GM18873 (cell line): ENCODE measurements around the gene NAT14.
"Not testable (repeated sequence)": the region's sequence is repeated elsewhere in the genome, so short reads cannot be mapped to it uniquely, and the experiment has no call there.

ENCODE experiments used
- ATAC-seq: cut with Tn5 transposase; IDR thresholded peaks from one replicate; pipeline ENCODE4 v1.9.1; 2021; ENCODE audit warnings: mild to moderate bottlenecking, moderate library complexity, moderate number of reproducible peaks; ENCODE audit not compliant: unreplicated experiment, low FRiP score

NAT14 gene

DNA sequence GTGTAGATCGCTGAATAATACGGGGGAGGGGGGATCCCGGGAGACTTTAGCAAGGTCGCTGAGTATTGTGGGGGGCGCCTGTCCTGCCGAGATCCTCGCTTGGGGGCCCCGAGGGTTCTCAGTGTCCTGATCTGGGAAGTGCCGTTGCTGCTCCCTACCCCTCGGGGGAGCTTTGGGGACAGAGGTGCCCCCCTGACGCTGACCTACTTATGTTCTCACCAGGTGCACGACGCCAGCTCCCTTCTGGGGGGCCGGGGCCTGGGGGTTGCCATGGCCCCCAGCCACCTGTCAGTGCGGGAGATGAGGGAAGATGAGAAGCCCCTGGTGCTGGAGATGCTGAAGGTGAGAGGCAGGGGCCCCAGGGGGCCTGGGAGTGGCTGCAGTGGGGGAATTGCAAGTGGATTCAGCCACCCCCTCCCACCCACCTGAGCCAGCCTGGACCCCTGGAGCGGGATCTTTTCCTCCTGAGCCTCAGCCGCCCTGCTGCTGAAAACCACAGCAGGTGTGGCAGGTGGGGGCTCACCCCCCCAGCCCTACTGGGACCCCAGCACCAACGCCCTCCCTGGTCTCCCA, 537 bp downstream of the NAT14 start:
- no peak for ATAC-seq

DNA sequence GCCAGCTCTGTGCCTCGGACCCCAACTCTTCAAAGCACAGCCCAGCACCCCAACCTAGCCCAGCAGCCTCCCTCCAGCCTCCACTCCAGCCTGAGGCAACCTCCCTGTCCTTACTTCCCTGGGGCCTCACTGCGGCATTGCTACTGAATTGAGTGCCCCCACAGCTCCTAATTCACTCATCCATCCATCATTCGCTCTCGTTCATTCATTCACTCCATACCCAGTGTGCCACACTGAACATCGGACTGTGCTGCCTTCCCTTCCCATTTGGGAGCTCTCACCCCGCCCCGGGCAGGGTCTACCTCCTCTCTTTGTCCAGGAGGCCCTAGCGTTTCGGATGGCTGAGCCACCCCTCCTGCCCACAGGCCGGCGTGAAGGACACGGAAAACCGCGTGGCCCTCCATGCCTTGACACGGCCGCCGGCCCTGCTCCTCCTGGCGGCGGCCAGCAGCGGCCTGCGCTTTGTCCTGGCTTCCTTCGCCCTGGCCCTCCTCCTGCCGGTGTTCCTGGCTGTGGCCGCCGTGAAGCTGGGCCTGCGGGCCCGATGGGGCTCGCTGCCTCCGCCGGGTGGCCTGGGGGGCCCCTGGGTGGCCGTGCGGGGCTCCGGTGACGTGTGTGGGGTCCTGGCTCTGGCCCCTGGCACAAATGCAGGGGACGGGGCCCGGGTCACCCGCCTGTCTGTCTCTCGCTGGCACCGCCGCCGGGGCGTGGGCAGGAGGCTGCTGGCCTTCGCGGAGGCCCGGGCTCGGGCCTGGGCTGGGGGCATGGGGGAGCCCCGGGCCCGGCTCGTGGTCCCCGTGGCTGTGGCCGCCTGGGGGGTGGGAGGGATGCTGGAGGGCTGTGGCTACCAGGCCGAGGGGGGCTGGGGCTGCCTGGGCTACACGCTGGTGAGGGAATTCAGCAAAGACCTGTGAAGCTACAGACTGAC, 1.3 kb downstream of the NAT14 start:
- ATAC-seq, result no peak

DNA sequence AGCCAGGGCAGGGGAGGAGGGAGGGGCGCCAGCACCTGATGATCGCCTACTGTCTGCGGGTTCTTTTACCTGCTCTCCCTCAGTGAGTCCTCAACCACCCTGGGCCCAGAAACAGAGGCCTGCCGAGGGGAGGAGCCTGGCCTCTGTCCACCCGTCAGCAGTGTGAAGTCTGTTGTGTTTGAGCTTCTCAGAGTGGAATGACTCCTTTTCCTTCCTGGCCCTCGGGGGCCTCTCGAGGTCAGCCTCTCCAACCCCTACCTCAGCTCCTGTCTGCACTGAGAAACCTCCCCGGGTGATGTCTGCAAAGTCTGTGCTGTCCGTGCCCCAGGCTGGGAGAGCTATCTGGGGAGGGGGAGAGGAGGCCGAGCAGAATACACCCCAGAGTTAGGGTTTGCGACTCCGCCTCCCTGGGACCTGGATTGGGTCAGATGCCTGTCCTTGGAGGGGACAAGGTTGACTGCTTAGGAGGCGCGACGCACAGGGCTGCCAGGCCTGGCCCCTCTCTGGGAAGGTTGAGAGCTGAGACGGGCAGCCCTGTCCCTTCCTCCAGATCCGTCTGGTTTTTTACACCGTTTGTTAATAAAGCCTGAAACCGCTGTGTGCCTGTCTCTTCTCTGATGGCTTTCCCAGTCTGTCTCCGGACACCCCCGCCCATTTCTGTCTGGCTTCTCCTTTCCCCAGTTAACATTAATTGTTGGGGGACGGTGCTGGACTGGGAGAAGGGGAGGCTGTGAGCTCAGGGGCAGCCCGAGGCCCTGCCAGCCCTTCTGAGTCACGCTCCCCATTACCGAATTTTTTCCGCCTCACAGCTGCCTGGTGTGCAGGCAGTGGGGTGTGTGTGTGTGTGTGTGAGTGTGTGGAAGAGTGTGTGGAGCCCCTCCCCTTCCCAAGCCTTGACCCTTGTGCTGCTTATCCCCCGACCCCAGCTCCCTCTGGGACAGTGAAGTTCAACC, 2.3 kb downstream of the NAT14 start:
- ATAC-seq, result no peak

DNA sequence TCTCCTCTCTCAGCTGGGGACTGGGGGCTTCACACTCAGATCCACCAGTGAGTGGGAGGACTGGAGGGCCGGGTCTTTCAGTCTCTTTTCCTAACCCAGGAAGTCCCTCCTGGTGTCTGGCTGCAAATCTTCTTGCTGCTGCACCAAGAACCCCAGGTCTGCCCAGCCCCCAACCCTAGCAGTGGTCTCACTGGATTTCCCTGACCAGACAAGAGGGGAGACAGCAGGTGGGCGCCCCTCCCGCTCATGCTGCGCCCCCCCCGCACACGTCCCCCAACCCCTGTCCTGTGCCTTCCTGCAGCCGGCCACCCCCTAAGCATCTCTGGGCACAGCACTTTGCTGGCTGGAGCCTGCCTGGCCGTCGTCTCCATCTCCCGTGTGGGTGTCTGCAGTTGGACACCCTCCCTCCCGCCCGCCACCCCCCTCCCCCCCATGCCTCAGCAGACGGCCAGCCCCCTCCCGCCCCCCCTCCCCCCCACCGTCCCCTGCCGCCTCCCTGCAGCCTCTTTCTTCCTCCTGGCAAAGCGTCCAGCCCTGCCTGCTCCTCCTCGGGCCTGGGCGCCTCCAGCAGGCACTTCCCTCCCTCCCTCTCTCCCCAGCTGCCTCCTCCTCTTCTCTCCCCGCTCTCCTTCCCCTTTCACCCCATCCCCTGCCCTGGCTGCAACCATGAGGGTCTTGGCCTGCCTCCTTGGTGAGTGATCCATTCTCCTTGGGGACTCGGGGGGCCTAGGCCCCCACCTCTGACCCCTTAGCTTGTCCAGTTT, 3.1 kb downstream of the NAT14 start, which contains the start of gene SSC5D:
Gene SSC5D, plus strand, starts transcription at position 513 of the 764 bp plus-strand sequence. Its CDS starts 154 bp downstream, at position 667.
- no peak for ATAC-seq

DNA sequence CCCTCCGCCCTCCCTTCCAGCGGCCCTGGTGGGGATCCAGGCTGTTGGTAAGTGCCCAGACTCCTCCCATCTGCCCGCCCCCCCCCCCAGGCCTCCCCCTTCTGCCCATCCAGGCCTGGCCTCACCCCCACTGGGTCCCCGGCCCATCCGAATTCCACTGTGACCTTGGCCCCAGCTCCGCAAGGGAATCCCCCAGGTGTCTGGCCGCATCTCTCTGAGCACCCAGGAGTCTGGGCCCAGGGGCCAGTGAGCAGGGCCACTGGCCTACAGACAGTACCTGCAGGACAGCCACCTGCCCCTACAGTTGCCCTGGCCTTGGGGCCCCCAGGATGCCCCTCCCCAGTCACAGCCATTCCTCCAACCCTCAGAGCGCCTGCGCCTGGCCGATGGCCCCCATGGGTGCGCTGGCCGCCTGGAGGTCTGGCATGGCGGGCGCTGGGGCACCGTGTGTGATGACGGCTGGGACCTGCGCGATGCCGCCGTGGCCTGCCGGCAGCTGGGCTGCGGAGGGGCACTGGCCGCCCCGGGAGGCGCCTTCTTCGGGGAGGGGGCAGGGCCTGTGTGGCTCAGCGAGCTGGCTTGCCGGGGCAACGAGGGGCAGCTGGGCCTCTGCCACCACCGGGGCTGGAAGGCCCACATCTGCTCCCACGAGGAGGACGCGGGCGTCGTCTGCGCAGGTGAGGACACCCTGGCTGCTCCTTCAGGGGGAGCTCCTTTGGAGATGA, 4.2 kb downstream of the NAT14 start:
- no peak for ATAC-seq

DNA sequence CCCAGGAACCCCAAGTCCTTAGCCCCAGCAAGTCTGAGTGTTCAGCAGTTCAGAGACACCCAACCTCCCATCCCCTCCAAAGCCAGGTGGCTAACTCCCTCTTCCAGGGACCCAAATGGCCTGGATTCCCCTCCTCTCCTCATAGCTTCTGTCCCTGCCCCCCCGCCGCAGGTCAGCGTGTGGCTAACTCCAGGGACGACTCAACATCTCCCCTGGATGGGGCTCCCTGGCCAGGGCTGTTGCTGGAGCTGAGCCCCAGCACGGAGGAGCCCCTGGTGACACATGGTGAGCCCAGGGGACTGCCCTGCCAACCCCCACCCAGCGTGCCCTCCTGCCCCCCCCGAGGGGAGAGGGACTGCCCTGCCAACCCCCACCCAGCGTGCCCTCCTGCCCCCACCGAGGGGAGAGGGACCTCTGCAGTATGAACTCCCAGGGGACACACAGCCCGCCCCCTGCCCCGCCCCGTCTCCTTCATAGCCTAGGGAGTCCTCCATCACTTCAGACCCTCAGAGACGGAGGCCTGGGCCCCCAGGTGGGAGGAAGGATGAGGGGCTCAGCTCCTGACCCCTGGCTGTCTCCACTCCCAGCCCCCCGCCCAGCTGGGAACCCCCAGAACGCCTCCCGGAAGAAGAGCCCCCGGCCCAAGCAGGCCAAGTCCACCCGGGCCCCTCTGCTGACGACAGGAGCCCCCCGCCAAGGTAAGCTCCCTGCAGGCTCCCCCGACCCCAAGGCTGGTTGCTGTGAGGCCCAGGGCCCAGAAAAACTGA, 4.9 kb downstream of the NAT14 start:
- ATAC-seq, result no peak

DNA sequence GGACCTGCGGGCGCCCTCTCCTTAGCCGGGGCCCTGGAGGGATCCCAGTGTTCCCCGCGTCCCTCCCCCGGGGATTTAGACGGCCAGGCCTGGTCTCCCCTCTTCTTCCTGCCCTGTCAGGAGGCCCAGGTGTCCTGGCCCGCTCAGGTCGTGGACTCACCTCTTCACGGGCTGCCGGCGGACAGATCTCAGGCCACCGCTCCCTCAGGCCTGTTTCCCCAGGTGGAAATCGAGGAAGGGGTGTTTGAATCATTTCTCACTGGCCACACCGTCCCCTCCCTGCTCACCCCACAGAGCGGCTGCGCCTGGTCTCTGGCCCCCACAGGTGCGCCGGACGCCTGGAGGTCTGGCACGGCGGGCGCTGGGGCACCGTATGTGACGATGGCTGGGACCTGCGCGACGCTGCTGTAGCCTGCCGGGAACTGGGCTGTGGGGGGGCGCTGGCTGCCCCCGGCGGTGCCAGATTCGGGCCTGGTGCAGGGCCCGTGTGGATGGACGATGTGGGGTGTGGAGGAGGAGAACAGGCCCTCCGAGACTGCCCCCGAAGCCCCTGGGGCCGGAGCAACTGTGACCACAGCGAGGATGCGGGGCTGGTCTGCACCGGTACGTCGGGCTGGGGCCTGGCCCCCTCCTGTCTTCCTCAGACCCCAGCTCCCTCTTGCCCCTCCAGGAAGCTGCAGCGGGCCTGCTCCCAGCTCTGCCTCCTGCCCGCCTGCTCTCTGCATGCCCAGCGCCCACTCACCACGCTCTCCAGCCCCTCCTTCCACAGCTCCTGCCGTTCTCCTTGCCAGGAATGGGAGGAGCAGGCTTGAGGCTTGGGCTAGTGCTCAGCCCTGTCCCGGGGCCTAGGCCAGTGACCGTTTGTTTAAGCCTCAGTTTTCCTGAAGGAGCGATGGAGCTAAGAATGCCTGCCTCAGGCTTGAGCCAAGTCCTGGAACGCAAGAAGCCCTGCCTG, 5.8 kb downstream of the NAT14 start:
- no peak for ATAC-seq

DNA sequence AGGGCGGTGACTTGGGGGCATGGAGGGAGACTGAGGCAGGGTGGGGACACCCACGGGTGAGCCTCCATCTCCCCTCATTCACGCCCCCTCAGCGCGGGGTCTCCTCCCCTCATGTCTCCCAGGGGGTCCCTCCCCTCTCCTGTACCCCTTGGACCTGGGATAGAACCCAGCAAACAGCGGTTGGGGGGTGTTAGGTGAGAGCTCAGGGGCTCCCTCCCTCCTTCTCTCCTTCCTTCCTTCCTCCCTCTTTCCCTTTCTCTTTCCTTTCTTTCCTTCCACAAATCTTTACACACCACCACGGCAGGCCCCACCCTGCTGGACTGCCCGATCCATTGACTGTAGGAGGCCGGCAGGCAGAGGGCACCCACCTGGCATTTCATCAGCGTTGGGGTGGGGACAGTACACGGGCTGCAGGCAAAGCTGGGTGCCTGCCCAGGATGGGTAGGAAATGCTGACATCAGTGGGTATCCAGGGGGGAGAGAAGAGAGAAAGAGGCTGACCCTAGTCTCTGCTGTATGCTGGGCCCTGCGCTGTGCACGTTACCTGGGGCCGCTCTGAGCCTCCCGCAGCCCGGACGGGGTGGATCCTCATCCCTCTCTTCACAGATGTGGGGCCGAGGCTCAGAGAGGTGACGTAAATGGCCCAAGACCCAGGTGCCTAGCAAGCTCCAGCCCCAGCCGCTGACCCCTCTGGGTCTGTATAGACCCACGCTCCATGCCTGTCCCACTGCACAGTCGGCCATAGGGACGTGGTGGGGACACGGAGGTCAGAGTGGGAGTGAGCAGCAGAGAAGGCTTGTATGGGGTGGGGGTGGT, 6.8 kb downstream of the NAT14 start:
- no peak for ATAC-seq

DNA sequence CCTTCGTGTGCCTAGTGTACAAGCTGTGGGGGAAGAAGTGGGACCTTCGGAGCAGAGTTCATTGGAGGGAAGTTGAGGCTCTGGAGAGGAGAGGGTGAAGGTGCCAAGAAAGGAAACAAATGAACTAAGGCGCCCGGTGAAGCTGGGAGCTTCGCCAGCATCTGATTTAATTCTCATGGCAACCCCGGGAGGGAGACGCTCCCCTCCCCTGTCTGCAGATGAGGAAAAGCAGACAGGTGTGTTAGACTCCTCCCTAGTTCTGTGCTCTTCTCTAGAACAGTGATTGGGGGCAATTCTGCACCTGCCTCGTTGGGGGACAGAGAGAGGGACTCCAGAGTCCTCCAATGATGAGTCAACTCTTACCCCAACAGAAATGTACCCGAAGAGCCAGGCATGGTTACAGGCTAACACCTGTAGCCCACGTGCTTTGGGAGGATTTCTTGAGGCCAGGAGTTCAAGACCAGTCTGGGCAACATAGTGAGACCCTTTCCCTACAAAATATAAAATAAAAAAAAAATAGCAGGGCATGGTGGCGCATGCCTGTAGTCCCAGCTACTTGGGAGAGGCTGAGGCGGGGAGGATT, 7.5 kb downstream of the NAT14 start:
- ATAC-seq, result no peak

DNA sequence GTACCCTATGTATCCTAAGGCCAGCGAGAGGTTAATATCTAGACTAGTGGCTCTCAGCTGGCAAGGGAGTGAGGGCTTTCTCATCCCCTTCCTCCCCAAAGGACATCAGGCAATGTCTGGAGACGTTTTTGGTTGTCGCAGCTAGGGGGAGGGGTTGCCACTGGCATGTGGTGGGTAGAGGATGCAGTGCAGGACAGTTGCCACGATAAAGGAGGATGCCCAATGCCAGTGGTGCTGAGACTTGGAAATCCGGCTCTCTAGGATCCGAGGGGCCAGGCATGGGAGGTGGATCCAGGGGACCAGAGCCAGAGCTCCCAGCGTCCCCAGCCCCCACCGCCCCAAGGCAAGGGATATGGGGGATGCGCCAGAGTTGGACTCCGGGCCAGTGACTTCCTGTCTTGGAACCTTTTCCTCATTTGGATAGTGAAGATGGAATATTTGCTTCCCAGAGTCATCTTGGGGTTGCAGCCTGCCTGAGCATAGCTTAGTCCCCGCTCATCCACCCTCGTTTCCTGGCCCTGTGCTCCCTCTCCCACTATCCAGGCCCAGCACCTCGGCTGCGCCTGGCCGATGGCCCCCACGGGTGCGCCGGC, 8.2 kb downstream of the NAT14 start:
- ATAC-seq, result no peak

DNA sequence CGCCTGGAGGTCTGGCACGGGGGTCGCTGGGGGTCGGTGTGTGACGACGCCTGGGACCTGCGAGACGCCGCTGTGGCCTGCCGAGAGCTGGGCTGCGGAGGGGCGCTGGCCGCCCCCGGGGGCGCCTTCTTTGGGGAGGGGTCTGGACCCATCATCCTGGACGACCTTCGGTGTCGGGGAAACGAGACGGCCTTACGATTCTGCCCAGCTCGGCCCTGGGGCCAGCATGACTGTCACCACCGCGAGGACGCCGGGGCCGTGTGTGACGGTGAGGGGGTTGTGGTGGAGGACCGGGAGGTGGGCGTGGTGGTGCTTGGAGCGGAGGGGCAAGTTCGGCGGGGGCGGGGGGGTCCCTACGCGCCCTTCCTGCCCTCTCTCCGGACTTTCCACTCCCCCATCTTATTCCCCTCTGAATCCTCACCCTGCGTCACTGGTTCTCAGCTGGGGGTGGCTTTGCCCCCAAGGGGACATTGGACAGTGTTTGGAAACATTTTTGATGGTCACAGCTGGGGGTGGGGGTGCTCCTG, 8.7 kb downstream of the NAT14 start:
- no peak for ATAC-seq

DNA sequence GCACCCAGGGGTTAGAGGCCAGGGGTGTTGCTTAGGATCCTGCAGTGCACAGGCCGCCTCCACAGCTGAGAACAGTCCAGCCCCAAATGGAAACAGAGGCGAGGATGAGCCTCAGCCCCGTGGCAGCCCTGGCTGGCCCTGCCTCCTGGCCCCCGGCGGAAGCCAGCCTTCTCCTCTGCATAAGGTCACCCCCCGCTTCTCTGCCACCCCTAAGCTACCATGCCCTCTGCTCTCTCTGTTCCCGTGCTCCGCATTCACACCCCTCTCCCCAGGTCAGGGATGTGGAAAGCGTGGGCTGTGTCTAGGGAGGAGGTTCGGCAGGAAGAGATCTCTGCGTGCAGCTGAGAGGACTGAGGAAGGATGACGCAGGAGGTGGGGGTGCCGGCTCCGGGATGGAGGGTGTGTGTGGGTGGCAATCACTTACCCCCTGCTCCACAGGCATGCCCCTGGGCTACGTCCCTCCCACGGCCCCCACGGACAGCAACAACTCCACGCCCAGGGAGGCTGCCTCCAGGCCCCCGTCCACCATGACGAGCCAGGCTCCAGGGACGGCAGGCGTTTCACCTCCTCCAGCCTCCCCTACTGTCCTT, 9.3 kb downstream of the NAT14 start:
- no peak for ATAC-seq

DNA sequence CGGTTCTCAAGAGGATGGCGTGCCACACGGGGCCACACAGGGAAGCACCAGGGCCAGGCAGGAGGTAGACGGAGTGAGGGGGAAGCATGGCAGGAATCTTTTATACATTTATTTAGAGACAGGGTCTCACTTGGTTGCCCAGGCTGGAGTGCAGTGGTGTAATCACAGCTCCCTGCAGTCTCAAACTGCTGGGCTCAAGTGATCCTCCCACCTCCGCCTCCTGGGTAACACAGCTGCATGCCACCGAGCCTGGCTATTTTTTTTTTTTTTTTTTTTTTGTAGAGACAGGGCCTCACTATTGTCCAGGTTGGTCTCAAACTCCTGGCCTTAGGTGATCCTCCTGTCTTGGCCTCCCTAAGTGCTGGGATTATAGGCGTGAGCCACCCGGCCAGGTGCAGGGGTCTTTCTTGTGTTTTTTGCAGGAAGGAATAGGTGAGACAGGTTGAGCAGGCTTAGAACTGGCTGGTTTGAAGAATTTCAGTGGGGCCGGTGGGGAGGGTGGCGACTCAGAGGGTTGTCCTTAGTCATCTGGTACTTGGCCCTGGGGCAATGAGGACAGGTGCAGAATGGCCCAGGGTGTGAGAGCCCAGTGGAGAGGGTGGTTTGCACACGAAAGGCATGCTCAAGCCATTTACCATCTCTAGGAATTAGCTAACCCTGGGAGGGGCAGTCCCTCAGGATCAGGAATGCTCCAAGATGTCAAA, 10.8 kb downstream of the NAT14 start:
- no peak for ATAC-seq

DNA sequence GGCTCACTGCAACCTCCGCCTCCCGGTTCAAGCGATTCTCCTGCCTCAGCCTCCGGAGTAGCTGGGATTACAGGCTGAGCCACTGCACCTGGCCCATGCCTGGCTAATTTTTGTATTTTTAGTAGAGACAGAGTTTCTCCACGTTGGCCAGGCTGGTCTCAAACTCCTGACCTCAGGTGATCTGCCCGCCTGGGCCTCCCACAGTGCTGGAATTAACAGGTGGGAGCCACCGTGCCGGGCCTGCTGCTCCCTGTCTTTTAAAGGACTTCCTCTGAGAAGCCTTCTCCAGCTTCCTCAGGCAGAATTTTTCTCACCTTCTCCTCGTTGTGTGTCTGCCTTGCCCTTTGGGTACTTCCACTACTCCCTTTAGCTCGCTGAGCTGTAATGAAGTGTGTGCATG, 11.8 kb downstream of the NAT14 start:
- not testable (repeated sequence) for ATAC-seq

DNA sequence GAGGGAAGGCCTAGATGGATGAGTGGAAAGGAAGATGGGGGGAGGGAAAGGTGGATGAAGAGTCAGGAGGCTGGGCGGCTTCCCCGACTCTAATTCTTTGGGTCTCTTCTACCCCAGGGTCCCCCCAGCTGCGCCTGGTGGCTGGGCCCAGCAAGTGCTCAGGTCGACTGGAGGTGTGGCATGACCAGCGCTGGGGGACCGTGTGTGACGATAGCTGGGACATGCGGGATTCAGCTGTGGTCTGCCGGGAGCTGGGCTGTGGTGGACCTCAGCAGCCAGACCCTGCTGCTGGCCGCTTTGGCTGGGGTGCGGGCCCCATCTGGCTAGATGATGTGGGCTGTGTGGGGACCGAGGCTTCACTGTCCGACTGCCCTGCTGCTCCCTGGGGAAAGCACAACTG, 12.8 kb downstream of the NAT14 start:
- ATAC-seq, result no peak
